Embryonic facial prominence (tissue), 1 donor: ENCODE measurements around the gene ANKRD34A.

Source experiments
- DNase-seq: peaks from one replicate; pipeline ENCODE4 v3.0.0-alpha.2; 2016; ENCODE audit errors: extremely low spot score

ANKRD34A gene

DNA sequence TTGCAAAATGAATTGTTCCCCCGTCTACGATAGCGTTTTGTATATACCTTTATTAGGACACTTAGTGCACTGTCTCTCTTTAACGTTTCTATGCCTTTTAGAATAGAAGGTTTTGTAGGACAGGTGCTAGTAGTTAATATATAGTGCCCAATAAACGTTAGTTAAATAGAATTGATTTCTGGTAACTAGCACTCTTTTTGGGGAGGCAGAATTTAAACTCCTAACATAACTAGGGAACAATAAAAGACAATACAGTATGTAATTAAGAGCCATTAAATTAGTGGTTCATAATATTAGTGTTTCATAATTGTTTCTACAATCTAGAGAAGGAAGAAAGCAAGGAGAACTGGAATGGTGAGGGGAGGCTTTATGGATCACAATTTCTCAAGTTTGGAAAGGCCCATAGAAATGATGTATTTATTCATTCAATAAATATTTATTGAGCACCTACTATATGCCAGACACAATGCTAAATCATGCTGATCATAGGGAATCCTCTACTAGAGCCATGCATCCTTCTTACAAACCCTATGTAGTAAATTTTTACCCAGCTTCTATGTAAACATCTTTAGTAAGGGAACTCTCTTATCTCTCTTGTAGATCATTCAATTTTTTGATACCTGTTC is 857 bp upstream of the ANKRD34A start:
- no peak for DNase-seq

- no peak for DNase-seq
Measured at GRCh38 chr1:145963265-145964019, 933 bp downstream of the ANKRD34A start.

- DNase-seq = no peak
Measured at GRCh38 chr1:145962157-145963102, 1.9 kb downstream of the ANKRD34A start.

- no peak for DNase-seq
Measured at GRCh38 chr1:145961425-145962156, 2.8 kb downstream of the ANKRD34A start.

- no peak for DNase-seq
Measured at GRCh38 chr1:145961109-145961424, 3.3 kb downstream of the ANKRD34A start.

DNA sequence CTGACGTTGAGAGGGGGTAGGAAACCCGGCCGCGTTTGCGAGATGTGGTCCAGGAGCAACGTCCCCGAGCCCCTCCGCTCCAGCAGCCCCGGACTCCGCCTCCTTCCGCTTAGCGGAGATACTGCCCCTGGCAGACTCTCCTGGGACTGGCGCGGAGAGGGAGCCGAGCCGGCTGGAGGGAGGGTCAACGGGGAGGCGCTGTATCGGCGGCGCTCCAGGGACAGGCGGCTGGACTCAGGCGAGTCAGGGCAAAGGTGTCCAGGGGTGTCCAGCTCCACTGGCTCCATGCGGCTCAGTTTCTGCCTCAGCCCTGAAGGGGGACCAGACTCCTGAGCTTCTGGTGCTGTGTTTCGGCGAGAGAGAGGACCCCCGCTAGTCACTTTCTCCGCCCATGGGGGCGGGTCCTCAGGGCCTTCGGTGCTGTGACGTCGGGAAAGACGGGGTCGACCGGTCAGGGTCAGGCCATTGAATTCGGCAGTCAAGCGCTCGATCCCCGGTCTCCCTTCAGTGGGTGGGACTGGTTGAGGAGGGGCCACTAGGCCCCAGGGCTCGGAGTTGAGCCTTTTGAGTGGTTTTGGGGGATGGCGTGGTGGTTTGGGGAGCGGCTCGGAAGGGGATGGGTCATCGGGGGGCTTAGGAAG is 3.8 kb downstream of the ANKRD34A start:
- DNase-seq = no peak

GRCh38 chr1:145959957-145960467 is 4.4 kb downstream of the ANKRD34A start:
- no peak for DNase-seq

- DNase-seq = no peak
Measured at GRCh38 chr1:145959333-145959732, 5.0 kb downstream of the ANKRD34A start.

DNA sequence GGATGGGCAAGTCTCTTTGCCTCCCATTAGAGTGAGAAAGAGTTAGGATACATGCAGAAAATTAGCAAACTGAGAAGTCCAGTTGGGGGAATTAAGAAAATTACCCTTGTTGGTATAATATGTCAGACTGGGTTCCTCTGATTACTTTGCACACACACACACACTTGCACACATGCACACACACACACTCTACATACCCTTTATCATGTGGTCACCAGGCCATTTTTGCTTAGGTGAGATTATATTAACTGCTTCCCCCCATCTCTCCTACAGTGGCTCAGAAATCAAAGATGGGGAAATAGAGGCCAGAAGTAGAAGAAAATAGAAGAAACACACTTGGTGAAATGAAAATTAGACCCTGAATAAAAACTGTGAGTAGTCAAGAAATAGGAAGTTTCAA is 5.6 kb downstream of the ANKRD34A start:
- DNase-seq = no peak

- peak; percentile 92 for DNase-seq
Measured at GRCh38 chr1:145957443-145958319, 6.7 kb downstream of the ANKRD34A start, which contains the start of gene LIX1L. LIX1L (minus strand) TSS chr1:145958017; CDS start chr1:145957927, 90 bp downstream.

DNA sequence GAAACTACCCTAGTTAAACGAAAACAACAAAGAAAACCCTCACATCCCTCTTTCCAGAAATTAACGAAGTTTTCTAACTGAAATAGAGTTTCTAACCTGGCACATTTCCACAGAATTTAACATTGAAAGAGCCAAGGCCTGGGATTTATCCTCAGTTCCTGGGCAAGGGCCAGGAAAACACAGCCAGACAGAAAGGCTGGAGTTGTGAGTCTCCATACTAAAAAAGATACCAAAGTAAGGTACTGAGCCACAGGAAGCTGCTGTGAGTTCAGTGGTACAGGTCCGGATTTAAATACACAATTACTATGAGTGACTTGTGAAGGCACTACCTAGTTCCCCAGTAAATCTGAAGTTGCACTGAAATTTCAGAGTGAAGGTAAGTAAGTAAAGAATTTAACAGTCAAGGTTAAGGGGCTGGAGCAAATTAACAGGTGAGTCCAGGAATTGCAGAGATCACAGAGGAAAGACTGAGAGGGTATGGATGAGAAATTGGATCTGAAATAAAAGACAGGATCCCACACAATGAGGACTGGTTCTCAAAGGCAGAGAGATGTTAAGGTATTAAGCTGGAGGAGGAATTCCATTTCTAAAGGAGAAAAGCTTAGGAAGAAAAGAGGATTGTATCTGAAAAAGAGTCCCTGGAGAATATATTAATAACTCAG is 7.5 kb downstream of the ANKRD34A start:
- DNase-seq = no peak

GRCh38 chr1:145956361-145956760 is 8.0 kb downstream of the ANKRD34A start:
- DNase-seq = no peak

DNA sequence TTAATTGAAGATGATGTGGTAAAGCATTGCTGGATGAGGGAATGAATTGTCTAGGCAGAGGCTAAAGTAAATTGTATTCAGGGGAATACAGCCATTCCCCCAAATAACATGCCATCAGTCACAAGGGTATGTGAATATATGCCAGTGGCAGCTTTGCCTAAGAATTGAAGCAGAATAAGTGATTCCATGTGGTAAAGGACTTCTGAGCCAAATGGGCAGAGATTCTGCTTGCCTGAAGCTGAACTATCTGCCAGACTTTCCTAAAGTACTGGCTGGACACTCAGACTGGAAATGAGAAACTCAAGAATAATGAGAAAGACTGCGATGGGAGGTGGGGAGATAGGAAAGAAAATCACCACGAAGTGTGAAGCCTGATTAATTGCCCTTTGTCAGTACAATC is 8.9 kb downstream of the ANKRD34A start:
- no peak for DNase-seq

DNA sequence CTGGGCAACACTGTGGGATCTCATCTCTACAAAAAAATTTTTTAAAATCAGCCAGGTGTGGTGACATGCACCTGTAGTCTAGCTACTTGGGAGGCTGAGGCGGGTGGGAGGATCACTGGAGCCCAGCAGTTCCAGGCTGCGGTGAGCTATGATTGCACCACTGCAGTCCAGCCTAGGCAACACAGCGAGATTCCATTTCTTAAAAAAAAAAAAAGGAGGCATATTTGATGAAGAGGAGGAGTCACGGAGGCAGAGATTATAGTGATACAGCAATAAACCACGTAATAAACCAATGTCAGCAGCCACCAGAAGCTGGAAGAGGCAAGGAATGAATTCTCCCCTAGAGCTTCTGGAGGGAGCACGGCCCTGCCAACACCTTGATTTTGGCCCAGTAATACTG is 10.5 kb downstream of the ANKRD34A start:
- no peak for DNase-seq

DNA sequence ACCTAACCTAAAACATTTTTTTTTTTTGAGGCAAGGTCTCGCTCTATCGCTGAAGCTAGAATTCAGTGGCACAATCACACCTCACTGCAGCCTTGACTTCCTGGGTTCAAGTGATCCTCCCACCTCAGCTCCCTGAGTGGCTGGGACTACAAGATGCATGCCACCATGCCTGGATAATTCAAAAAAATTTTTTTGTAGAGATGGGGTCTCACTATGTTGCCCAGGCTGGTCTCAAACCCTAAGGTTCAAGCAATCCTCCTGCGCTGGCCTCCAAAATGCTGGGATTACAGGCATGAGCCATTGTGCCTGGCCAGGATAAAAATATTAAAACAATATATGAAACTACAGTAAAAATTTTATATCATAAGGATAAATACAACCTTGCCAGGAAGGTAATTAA is 11.5 kb downstream of the ANKRD34A start:
- no peak for DNase-seq

GRCh38 chr1:145951526-145951925 is 12.8 kb downstream of the ANKRD34A start:
- no peak for DNase-seq

- no peak for DNase-seq
Measured at GRCh38 chr1:145949219-145949618, 15.2 kb downstream of the ANKRD34A start.

GRCh38 chr1:145947551-145947950 is 16.8 kb downstream of the ANKRD34A start:
- no peak for DNase-seq

- no peak for DNase-seq
Measured at GRCh38 chr1:145946477-145946986, 17.8 kb downstream of the ANKRD34A start.
